GM21360 (cell line): Measurements from ENCODE around the gene SLC12A5.

ENCODE experiments used
- ATAC-seq: cut with Tn5 transposase; IDR thresholded peaks from one replicate; pipeline ENCODE4 v1.9.1; 2021; ENCODE audit warnings: mild to moderate bottlenecking, moderate library complexity; ENCODE audit not compliant: unreplicated experiment

Gene SLC12A5

DNA sequence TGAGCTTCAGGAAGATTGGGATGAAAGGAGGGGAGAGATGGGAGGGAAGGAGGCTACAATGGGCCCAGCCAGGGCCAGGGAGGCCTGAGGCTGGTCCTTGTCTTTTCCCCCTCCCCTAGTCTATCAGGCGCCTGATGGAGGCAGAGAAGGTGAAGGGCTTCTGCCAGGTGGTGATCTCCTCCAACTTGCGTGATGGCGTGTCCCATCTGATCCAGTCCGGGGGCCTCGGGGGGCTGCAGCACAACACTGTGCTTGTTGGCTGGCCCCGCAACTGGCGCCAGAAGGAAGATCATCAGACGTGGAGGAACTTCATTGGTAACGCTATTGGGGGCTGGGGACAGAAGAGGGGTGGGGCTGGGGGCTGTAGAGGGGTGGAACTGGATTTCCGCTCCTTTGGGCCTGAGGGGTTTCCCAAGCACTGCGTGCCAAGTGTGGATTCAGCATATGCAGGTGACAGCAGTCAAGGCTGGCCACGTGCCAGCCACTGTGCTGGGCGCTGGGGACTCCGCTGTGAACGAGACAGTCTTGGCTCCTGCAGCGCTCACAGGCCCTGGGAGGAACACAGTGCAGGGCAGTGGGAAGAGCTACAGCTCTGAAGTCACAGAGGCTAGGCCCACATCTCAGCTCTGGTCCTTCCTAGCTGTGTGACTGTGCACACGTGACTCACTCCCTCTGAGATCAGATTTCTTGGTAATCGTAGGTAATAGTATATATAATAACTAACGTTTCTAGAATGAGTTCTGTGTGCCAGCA, 22.7 kb downstream of the SLC12A5 start:
- ATAC-seq = no peak

DNA sequence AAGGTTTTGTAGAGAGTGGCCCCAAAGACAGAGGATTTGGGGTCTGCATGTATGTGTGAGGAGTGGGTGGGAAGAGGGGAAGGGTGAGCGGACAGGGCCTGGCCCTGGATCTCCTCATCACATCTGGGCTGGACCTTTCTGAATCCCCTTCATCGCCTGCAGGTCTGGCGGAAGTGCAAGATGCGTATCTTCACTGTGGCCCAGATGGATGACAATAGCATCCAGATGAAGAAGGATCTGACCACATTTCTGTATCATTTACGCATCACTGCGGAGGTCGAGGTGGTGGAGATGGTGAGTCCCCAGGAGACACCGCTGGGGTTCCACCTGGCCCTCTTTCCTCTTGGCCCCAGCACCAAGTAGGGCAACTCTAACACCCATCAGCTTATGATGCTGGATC, 24.4 kb downstream of the SLC12A5 start:
- ATAC-seq = no peak

DNA sequence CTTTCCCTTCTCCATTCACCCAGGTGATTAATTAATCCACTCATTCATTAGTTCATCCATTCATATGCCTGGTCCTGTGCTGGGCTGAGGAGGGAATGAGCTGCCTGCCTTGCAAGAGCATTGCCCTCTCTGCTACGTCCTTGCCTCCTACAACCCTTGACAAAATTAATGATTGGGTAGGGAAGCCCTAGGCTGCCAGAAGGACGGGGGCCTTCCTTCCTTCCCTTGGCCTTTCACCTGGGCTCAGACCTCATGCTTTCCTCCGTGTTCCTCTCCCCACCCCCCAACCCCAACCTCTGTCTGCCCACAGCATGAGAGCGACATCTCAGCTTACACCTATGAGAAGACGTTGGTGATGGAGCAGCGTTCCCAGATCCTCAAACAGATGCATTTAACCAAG, 25.6 kb downstream of the SLC12A5 start:
- ATAC-seq = no peak

DNA sequence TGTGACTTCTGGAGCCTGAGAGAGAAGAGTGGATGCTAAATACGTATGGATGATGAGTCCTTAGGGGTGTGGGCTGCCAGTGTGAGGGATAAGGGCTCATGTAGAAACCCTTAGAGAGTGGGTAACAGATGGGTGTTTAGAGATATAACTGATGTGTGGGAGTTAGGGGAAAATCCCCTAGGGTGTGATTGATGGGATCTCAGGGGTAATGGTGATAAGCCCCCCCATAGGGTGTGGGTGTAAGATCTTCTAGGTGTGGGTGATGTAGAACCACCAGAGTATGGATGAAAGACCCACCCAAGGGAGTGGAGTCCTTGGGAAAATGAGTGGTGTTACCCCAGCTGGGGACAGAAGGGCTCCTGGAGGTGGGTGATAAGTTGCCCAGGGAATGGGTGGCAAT, 26.3 kb downstream of the SLC12A5 start:
- no peak for ATAC-seq

DNA sequence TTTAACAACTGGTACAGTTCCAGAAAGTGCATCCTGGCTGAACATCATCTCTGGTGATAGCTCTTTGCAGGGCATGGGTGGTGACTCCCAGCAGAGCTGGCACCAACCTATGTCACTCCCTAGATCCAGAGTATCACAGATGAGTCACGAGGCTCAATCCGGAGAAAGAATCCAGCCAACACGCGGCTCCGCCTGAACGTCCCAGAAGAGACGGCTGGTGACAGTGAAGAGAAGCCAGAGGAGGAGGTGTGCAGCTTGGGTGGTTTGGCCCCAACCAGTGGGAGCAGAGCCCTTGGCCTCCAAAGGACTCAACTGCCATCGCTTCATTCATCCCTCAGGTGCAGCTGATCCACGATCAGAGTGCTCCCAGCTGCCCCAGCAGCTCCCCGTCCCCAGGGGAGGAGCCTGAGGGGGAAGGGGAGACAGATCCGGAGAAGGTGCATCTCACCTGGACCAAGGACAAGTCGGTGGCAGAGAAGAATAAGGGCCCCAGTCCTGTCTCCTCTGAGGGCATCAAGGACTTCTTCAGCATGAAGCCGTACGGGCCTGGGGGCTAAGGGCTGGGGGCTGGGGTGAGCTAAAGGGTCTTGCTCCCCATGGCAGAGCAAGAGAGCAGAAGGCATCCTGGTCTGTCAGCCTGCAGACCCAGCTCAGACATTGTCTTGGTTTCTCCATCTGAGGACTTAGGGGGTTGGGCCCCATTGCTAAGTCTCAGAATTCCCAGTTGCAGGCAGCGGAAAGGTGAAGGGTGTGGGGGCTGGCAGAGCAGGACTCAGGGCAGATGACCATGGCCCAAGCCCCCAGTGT, 27.2 kb downstream of the SLC12A5 start:
- no peak for ATAC-seq

DNA sequence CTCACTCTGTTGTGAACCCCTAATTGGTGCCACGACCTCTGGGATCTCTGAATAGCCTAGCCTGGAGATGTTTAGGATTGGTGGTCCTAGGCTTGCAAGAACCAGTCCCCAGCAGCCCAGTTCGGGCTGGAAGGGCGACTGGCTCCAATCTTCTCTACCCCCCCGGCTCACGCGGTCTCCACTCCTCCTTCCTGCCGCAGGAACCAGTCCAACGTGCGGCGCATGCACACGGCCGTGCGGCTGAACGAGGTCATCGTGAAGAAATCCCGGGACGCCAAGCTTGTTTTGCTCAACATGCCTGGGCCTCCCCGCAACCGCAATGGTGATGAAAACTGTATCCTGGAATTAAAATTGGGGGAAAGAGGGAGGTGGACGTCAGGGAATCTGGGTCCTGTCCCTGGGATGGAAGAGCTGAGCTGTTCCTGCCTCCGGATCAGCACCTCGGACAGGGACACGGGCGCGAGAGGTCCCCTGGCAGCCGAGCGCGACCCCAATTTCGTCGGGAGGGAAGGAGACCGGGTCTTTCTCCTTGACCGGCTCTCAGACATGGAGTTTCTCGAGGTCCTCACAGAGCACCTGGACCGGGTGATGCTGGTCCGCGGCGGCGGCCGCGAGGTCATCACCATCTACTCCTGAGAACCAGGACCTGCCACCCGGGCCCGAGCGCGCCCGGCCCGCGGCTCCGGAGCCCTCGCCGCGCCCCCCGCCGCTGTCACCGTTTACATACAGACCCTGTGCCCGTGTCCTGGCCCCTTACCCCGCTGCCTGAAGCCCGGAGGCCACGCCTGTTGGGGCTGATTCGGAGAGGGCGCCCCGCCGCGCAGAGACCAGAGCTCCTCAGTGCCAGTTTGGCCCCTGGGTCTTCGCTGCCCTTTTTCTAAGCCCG, 28.2 kb downstream of the SLC12A5 start:
- no peak for ATAC-seq

DNA sequence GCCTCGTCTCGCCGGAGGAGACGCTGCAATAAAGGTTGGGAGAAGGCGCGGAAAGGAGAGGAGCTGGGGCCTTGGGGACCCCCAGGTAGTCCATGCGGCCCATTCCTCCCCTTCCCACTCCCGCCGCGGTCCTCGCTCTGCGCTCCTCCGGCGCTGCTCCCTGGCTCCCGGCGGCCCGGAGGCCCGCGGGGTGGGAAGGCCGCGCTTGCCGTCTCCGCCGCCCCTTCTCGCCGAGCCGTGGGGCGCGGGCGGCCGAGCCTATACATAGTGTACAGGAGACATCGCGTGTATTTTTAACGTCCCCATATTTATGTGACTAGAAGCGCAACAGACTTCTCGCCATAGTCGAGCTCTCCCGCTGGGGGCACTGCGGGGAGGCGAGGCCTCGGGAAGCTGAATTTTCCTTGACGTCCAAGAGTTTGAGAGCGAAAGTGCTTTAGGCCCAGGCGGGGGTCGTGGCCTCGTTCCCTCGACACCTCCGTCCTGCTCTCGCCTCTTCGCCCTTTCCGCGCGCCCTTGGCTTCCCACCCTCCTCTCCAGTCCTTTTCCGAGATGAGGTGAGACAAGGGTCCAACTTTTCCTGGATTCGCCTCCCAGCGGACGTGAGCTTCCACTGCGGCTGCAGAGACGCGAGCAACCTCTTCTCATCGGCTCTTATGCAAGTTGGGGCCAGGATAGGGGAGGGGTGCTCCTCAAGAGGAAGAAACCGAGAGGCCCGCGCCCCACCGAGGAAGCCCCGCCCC, 29.0 kb downstream of the SLC12A5 start:
- no peak for ATAC-seq

DNA sequence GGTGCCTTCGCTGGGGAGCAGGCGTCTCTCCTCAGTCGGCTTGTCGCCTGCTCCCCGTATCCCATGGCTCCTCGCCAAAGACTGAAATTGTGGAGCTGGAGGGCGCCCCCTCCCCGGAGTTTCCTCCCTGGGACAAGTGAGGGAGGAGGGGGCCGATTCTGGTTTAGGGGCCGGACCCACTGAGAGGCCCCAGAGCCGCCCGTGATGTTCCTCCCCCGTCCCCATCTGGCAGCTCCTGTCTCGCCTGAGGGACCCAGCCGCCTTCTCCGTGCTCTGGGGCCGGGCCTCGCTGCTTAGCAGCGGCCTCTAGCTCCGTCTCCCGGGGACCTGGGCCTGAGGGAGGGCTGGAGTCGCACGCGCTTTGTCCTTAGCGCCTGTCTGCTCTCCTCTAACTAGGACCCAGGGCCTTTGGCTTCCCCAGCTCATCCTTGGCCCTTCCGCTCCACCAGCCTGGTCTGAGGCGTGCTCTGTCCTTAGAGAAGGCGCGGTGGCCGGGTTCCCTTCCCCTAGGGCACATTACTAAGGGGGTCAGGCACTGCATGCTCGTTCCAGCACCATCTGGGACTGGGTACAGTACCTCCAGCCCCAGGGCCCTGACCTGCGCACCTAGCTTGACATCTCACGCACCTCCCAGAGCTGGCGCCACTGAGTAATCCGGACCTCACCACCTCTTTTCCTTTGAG, 29.7 kb downstream of the SLC12A5 start:
- no peak for ATAC-seq

DNA sequence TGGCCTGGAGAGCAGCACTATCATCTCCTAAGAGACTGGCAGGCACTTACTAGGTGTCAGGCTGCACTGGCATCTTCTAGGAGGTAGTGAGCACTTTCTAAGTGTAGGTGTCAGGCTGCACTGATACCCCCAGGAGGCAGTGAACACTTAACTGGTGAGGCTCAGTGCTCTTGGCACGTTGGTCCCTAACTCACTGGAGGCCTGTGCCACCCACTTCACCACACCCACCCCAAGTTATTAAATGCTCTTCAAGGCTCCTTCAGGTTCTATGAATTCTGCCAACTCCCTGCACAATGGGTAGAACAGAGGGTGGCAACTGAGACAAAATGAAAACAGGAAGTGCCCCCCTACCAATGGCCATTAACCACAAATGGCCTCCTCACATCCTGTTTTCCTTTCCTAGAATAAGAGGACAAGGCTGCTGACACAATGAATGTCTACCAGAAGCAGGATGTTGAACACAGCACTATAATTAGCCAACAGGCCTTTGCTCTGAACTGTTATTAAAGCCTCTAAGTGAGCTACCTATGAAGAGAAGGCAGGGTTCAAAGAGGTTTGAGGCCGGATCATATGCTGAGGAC, 31.4 kb downstream of the SLC12A5 start:
- no peak for ATAC-seq

DNA sequence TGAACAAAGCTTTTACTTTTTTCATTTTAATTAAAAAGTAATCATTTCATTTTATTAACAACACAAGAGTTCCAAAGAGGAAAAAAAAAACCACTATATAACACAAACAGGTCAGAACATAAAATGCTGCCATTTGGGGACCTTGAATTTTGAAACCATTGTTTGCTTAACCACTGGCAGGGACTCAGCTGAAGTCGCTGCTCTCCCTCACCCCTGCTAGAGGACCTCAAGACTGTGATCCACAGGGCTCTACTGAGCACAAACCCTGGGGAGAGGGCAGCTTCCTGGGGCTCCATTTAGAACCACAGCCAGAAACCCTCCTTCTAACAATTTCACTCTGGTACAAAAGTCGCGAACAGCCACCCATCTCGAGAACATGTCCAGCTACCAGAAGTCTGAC, 32.0 kb downstream of the SLC12A5 start:
- ATAC-seq = no peak

DNA sequence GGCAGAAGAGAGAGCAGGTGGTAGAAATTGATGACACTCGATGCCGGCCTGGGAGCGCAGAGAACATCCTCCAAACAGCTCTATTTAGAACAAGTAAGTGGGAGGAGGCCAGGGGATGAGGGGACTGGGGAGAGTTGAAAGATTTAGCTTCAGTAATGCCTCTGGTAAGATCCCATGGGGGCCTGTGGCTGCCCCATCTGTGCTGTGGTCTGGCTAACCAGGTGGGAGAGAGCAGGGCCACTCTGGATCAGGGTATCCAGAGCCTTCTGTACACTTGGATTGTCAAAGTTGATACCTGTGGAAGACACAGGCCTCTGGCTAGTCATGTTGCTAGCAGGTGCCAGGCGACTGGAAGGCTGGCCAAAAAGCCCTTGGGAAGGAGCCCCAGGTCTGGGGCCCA, 33.1 kb downstream of the SLC12A5 start:
- ATAC-seq = no peak

DNA sequence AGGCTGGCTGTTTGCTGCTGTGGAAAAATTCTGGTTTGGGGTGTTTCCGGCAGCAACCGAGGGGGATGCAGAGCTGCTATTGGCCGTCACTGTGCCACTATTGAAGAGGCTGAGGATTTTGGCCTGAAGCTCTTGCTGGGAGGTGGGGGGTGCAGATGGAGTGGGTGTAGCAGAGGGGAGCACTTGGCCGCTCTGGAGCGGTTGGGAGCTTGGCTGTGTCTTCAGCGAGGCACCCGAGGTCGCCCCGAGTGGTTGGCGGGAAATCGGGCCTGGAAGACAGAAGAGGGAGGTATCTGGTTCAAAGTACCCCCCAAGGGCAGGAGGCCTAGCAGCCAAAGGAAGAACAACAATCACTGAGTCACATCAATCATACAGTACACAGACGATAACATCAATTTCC, 33.6 kb downstream of the SLC12A5 start:
- no peak for ATAC-seq

DNA sequence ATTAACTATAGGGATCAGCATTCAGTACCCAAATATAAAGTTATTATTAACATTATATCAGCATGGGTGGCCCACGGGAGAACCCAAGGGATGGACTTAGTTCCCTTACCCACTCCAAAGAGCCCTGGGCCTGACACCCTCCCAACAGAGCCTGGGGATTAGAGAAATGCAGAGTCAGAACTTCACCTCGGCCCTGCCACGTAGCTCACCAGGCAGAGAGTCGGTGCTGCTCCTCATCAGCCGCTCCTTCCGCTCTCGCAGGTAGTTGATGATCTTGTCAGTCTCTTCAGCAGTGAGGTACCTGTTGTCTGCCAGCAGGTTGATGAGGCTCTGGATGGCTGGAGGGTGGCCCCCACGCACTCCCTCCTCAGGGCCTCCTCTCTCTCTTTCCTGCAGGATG, 34.1 kb downstream of the SLC12A5 start:
- ATAC-seq = no peak

DNA sequence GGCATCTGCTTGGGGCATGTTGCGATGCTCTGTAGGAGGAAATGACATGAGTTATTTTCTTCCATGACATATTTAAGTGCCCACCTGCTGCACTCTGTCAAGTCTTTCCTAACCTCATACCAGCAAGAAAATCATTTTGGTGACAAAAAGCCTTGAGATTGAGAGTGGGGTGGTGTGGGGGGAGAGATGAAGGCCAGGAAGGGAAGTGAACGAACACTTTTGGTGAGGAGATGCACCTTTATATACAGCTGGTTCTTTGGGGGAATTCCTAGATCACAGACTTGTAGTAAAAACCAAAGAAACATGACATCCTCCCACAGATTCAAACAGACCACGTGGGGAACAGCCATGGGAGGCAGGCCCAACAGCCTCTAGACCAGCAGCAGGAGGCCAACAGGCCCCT, 34.6 kb downstream of the SLC12A5 start:
- ATAC-seq = no peak

DNA sequence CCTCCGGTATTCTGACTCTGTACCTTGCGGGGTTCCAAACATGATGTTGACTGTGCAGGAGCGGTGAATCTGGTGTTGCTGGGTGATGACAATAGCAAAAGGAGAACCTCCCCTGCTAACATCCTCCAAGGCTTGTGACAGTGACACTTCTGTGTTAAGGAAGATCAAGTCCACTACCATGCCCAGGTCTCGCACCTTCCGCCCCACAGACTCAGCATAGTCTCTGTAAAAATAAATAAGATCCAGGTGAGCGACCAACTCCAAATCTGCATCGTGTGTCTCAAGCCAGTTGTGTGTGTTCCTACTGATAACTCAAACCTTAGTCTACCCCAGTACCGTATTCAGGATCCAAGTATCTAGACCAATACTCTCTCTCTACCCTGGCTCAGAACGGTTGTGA, 36.0 kb downstream of the SLC12A5 start:
- ATAC-seq = no peak

DNA sequence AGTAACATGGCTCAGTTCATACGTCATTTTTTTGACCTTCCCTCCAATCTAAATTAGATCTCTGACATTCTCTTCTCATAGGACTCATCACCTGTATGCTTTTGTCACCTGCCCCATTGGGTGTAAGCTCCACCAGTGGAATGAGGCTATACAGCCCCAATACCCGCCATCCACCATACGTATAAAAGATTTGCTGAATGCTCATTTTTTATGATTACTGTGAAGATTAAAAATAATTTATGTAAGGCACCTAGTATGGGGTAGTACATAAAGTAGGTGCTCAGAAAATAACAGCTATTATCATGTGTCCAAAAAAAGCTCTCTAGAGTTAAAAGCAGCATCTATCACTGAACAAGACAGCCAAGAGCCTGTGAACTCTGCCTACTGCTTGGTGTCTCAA, 36.7 kb downstream of the SLC12A5 start:
- ATAC-seq = no peak

DNA sequence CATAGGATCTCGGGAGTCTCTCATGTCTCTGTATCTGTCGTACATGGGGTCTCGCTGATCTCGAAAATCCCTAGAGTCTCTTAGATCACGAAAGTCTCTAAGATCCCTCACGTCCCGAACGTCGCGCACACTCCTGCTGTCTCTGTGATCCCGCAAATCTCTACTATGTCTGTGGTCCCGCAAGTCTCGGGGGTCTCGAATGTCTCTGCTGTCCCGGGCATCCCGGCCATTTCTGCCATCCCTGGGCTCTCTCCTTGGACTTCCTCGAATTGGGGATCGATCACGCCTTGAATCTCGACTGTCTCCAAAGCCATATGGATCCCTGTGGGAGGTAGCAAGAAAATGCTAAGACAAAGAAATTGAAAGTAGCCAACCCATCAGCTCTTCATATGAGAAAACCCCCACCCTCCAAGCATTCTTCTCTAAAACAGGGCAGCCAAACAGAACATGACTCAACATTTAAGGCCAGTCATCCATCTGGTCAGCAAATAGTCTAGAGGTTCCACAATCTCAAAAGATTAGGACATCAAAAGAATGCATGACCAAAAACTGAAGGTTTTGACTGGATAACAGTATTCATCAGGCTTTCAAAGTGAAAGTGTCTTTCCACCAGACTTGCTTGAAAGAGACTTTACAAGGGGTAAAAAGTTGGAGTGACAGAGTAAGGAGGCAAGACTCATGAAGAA, 41.3 kb downstream of the SLC12A5 start:
- ATAC-seq = no peak

DNA sequence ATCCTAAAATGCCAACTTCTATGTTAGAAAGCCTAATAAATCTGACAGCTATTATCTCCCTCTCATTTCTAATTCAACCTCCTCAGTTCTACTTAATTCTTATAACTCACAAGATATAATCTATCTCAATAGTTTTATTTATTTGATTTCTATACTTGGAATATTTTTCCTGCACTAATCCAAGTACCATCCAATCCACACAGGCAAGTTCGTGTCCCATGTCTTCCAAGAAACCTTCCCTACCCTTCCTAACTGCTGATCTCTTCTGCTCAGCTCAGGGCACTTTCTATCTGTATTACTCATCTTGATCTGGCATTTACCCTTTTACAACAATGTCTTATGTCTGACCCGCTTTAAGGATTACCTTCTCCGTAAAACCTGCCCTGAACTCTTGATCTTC, 42.6 kb downstream of the SLC12A5 start:
- no peak for ATAC-seq

DNA sequence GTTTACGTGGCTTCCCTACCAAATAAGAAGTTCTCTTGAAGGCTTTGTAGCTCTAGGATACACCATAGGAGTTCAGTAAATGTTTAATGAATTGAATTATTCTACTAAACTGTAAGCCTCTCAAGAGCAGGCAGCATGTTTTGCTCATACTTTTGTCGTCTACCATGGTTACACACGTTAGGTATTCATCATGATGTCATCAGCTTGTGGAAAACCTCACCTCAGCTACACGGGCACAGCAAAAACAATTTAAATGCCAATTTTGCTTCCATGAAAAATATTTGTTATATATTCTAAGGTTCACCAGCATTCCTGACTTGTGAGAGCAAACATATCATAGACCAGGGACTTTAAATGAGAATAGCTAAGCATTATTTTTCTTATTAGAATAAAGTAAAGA, 44.0 kb downstream of the SLC12A5 start:
- ATAC-seq = no peak
